DOHH2 (cell line): Measurements from ENCODE around the gene ABCC9.
"Not testable (repeated sequence)": the region's sequence is repeated elsewhere in the genome, so short reads cannot be mapped to it uniquely, and the experiment has no call there.

Experiments
- H3F3A ChIP-seq: fragments of 200-600 bp; sonication (generic), shearing (Covaris generic); 2 replicates; pipeline ENCODE4 v1.6.0; 2016; ENCODE audit warnings: antibody characterized with exemption, mild to moderate bottlenecking; ENCODE audit not compliant: control insufficient read depth, insufficient read depth
- H3K27ac ChIP-seq: fragments of 200-600 bp; sonication (generic); 2 replicates; pipeline ENCODE4 v1.5.1; 2014; ENCODE audit warnings: low read depth, mild to moderate bottlenecking, low read length, moderate library complexity
- H3K27me3 ChIP-seq: fragments of 200-600 bp; sonication (generic); 2 replicates; pipeline ENCODE4 v1.6.1; 2014; ENCODE audit warnings: mild to moderate bottlenecking, low read length, mixed read lengths; ENCODE audit not compliant: control insufficient read depth
- H3K36me3 ChIP-seq: fragments of 200-600 bp; sonication (generic); 2 replicates; pipeline ENCODE4 v1.6.1; 2014; ENCODE audit warnings: mild to moderate bottlenecking, low read length, moderate library complexity, mixed read lengths; ENCODE audit not compliant: control insufficient read depth
- H3K4me1 ChIP-seq: fragments of 200-600 bp; sonication (generic); 2 replicates; pipeline ENCODE4 v1.6.1; 2014; ENCODE audit warnings: mild to moderate bottlenecking, low read length, mixed read lengths; ENCODE audit not compliant: control insufficient read depth
- H3K4me2 ChIP-seq: fragments of 200-600 bp; sonication (generic); 2 replicates; pipeline ENCODE4 v1.6.0; 2014; ENCODE audit warnings: mild to moderate bottlenecking, low read length, moderate library complexity
- H3K4me3 ChIP-seq: fragments of 200-600 bp; sonication (generic); 2 replicates; pipeline ENCODE4 v1.5.1; 2014; ENCODE audit warnings: mild to moderate bottlenecking, low read length, mixed read lengths
- H3K79me2 ChIP-seq: fragments of 200-600 bp; sonication (generic); 2 replicates; pipeline ENCODE4 v1.6.1; 2014; ENCODE audit warnings: mild to moderate bottlenecking, low read length, mixed read lengths; ENCODE audit not compliant: control insufficient read depth
- H3K9me2 ChIP-seq: fragments of 200-600 bp; sonication (generic); replicated peaks from 2 replicates; pipeline ENCODE4 v1.6.1; 2014; ENCODE audit warnings: mild to moderate bottlenecking, low read length, mixed read lengths; ENCODE audit not compliant: control insufficient read depth
- H3K9me3 ChIP-seq: fragments of 200-600 bp; sonication (generic); 2 replicates; pipeline ENCODE4 v1.6.1; 2014; ENCODE audit warnings: antibody characterized with exemption, low read length, mixed read lengths; ENCODE audit not compliant: control insufficient read depth, insufficient read depth
- H4K20me1 ChIP-seq: fragments of 200-600 bp; sonication (generic); 2 replicates; pipeline ENCODE4 v1.6.0; 2014; ENCODE audit warnings: low read depth, mild to moderate bottlenecking, antibody characterized with exemption, low read length, moderate library complexity; ENCODE audit not compliant: control insufficient read depth, insufficient read depth
- EZH2phosphoT487 ChIP-seq: fragments of 200-600 bp; sonication (generic); IDR thresholded peaks from 2 replicates; pipeline ENCODE4 v1.6.1; 2017; ENCODE audit warnings: borderline replicate concordance, mild to moderate bottlenecking, antibody characterized with exemption, low read length, moderate library complexity, mixed read lengths
- TF ChIP-seq, protein P1 (sequence below): fragments of 200-600 bp; sonication (generic); IDR thresholded peaks from one replicate; pipeline ENCODE4 v1.5.1; 2014; ENCODE audit warnings: antibody characterized with exemption, mild to moderate bottlenecking, low read depth, low read length; ENCODE audit not compliant: poor library complexity, severe bottlenecking

ABCC9 gene

DNA sequence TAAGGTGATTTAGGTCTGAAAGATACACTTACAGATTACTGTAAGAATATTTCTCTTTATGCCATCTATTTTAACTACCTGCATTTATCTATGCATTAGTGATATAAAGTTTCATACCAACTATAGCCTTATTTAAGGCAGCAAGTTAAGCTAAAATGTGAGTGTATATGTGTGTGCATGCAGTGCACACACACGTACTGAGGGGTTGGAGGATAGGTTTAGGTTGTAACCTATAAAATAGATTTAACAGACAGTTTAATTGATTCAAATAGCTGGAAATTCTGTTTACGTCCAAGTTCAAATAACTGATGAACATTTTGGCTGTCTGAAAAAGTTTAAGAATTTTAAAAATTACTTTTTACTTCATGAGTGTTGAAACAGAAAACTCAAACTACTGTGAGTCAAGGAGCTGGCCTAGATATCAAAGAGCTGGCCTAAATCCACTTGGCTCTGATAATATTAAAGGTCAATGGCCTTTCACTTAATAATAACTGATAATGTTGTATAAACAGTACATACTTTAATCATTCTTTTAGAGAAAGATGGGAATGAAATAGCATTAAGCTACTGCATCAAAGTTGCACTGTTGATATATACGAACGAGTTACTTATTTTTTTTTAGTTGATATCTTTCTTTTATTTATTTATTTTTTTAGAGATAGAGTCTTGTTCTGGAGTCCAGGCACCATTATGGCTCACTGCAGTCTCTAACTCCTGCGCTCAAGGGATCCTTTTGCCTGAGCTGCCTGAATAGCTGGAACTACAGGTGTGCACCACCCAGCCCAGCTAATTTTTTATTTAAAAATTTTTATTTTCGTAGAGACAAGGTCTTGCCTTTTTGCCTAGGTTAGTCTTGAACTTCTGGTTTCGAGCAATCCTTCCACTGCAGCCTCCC lies 152.9 kb downstream of the ABCC9 start:
- Histone ChIP-seq H4K20me1 (no peaks in the 10 kb centered on the region), H3K4me2 (no peak overlapping the region), H3K36me3 (no peaks in the 10 kb centered on the region), H3K4me3 (no peak overlapping the region), H3K27ac (no peak overlapping the region), H3F3A (no peaks in the 10 kb centered on the region), H3K4me1 (no peaks in the 10 kb centered on the region), H3K79me2 (no peaks in the 10 kb centered on the region), H3K9me2 (no peaks in the 10 kb centered on the region), H3K9me3 (no peaks in the 10 kb centered on the region), H3K27me3 (no peaks in the 10 kb centered on the region)
- no peak for TF ChIP-seq EZH2phosphoT487
- TF ChIP-seq, protein P1, sequence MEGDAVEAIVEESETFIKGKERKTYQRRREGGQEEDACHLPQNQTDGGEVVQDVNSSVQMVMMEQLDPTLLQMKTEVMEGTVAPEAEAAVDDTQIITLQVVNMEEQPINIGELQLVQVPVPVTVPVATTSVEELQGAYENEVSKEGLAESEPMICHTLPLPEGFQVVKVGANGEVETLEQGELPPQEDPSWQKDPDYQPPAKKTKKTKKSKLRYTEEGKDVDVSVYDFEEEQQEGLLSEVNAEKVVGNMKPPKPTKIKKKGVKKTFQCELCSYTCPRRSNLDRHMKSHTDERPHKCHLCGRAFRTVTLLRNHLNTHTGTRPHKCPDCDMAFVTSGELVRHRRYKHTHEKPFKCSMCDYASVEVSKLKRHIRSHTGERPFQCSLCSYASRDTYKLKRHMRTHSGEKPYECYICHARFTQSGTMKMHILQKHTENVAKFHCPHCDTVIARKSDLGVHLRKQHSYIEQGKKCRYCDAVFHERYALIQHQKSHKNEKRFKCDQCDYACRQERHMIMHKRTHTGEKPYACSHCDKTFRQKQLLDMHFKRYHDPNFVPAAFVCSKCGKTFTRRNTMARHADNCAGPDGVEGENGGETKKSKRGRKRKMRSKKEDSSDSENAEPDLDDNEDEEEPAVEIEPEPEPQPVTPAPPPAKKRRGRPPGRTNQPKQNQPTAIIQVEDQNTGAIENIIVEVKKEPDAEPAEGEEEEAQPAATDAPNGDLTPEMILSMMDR, result no peak

DNA sequence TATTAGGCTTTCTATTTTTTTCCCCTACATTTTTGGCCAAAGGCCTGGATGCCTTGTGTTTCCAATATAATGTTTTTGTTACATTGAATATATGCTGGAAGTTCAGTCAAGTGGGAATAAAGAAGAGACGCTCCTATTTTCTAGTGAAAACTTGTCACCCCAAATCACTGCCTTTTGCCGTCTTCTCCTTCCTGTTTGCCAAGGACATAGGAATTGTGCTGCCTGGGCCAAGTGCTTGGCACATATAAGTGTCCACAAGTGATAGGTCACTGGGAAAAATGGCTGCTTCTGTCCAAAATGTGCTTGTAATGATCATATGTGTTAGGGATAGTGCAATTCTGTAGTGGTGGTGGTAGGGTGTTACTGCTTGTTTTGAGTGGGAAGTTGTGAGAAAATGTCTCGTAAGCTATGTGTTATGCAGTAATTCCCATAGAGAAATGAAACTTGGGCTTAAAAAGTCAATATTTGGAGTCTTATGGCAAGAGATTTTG lies 155.1 kb downstream of the ABCC9 start:
- no peak overlapping the region for H3K4me2 ChIP-seq
- no peak overlapping the region for H3K4me3 ChIP-seq
- H4K20me1 ChIP-seq, result no peaks in the 10 kb centered on the region
- no peaks in the 10 kb centered on the region for H3K79me2 ChIP-seq
- TF ChIP-seq EZH2phosphoT487, result no peak
- TF ChIP-seq, protein P1, result no peak
- no peaks in the 10 kb centered on the region for H3K4me1 ChIP-seq
- no peaks in the 10 kb centered on the region for H3K36me3 ChIP-seq
- H3K27ac ChIP-seq, result no peak overlapping the region
- no peaks in the 10 kb centered on the region for H3F3A ChIP-seq
- H3K9me3 ChIP-seq, result no peaks in the 10 kb centered on the region
- H3K27me3 ChIP-seq, result no peaks in the 10 kb centered on the region
- no peaks in the 10 kb centered on the region for H3K9me2 ChIP-seq

DNA sequence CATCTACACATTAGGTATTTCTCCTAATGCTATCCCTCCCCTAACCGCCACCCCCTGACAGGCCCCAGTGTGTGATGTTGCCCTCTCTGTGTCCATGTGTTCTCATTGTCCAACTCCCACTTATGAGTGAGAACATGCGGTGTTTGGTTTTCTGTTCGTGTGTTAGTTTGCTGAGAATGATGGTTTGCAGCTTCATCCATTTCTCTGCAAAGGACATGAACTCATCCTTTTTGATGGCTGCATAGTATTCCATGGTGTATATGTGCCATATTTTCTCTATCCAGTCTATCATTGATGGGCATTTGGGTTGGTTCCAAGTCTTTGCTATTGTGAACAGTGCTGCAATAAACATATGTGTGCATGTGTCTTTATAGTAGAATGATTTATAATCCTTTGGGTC lies 158.5 kb downstream of the ABCC9 start:
- H3K36me3 ChIP-seq, H3F3A ChIP-seq, H3K79me2 ChIP-seq, H3K27me3 ChIP-seq, H3K27ac ChIP-seq, H3K4me1 ChIP-seq, H4K20me1 ChIP-seq, H3K4me3 ChIP-seq, H3K9me2 ChIP-seq, H3K9me3 ChIP-seq, H3K4me2 ChIP-seq: not testable (repeated sequence)

DNA sequence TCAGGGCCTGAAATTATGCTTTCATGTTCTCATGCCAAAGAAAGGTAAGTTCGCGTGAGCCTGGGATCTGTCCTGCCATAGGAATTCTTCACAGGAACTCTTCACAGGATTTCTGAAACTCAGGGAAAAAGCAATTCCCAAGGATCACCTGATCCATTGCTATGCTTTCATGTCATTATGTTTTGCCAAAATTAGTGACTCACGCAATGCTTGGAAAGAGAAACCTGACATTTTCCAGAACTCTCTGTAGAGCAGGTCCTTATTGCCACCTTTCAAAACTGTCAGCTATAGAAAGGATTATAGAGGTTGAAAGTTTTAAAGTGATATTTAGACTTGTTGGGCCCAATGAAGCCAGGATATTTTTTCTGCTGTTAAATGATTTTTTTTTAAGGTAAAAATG lies 160.4 kb downstream of the ABCC9 start:
- Histone ChIP-seq H3K9me3 (no peaks in the 10 kb centered on the region), H3K27ac (no peak overlapping the region), H3K36me3 (no peaks in the 10 kb centered on the region)

More for the DNA sequence above, 160.4 kb downstream of the ABCC9 start:
- Histone ChIP-seq H3K4me2 (no peak overlapping the region), H3K9me2 (no peaks in the 10 kb centered on the region), H4K20me1 (no peaks in the 10 kb centered on the region), H3K27me3 (no peaks in the 10 kb centered on the region), H3F3A (no peaks in the 10 kb centered on the region), H3K4me3 (no peak overlapping the region), H3K79me2 (no peaks in the 10 kb centered on the region), H3K4me1 (no peaks in the 10 kb centered on the region)
- TF ChIP-seq, protein P1, result no peak
- TF ChIP-seq EZH2phosphoT487, result no peak
